SK-N-SH (cell line): ENCODE data around the gene ZNRF4. TPM values are rescaled to one million over a fixed set of nuclear protein-coding genes. Genes with fewer than 3 reads are reported as not detected.

Experiments
- CTCF ChIA-PET: fragments of 300-600, 350-600 bp; formaldehyde crosslinking; extraction: SDS; loops from one replicate; lab custom pipeline; 2021; lab: Yijun Ruan, JAX
- POLR2A ChIA-PET: fragments of 350-600 bp; sonication (Branson Sonifier 250); formaldehyde crosslinking; extraction: SDS; loops from one replicate; lab custom pipeline; 2020; ENCODE audit warnings: antibody characterized with exemption, inconsistent platforms; lab: Yijun Ruan, JAX
- DNase-seq: peaks from one replicate; pipeline ENCODE4 v3.0.0; 2012
- H2AFZ ChIP-seq: fragments of 200-600 bp; sonication (generic); 2 replicates; pipeline ENCODE4 v1.8.1; 2016; ENCODE audit warnings: antibody characterized with exemption, mild to moderate bottlenecking, low read depth
- H3F3A ChIP-seq: fragments of 200-600 bp; sonication (generic); replicated peaks from 2 replicates; pipeline ENCODE3; 2016; ENCODE audit warnings: antibody characterized with exemption, mild to moderate bottlenecking; ENCODE audit not compliant: insufficient read depth
- H3K27ac ChIP-seq, 2 experiments: fragments of 200-500 bp in 1 of 2; fragments of 200-600 bp in 1 of 2; sonication (Bioruptor generic) in 1 of 2; sonication (generic), shearing (Covaris generic) in 1 of 2; 2 replicates each; pipeline versions ENCODE4 v1.5.1 to v1.6.1; 2014 to 2016; ENCODE audit warnings: low read depth in 2 of 2, inconsistent platforms in 1 of 2, low read length in 1 of 2, mild to moderate bottlenecking in 1 of 2, mixed read lengths in 1 of 2
- H3K27me3 ChIP-seq: fragments of 200-600 bp; sonication (generic), shearing (Covaris generic); 2 replicates; pipeline ENCODE4 v1.6.1; 2016; ENCODE audit warnings: mixed run types; ENCODE audit not compliant: insufficient read depth
- H3K36me3 ChIP-seq, 2 experiments: fragments of 200-500 bp in 1 of 2; fragments of 200-600 bp in 1 of 2; sonication (Bioruptor generic) in 1 of 2; sonication (generic) in 1 of 2; replicated peaks in 1 of 2; 2 replicates each; pipeline versions ENCODE3 to v1.5.1; 2014 to 2016; ENCODE audit warnings: low read length in 1 of 2, mild to moderate bottlenecking in 1 of 2; ENCODE audit not compliant: insufficient read depth in 2 of 2, control insufficient read depth in 1 of 2
- H3K4me1 ChIP-seq, 2 experiments: fragments of 200-500 bp in 1 of 2; fragments of 200-600 bp in 1 of 2; sonication (Bioruptor generic) in 1 of 2; sonication (generic), shearing (Covaris generic) in 1 of 2; 2 replicates each; pipeline versions ENCODE4 v1.5.1 to v1.6.1; 2014 to 2016; ENCODE audit warnings: low read depth in 1 of 2, low read length in 1 of 2, mixed run types in 1 of 2; ENCODE audit not compliant: insufficient read depth in 2 of 2, control insufficient read depth in 1 of 2
- H3K4me2 ChIP-seq: fragments of 200-600 bp; sonication (generic), shearing (Covaris generic); 2 replicates; pipeline ENCODE4 v1.6.1; 2017; ENCODE audit warnings: mixed run types
- H3K4me3 ChIP-seq, 2 experiments: fragments of 200-500 bp in 1 of 2; fragments of 200-600 bp in 1 of 2; sonication (Bioruptor generic) in 1 of 2; sonication (generic), shearing (Covaris generic) in 1 of 2; 2 replicates each; pipeline versions ENCODE4 v1.5.1 to v1.8.1; 2014 to 2016; ENCODE audit warnings: low read depth in 2 of 2, inconsistent platforms in 1 of 2, low read length in 1 of 2, mild to moderate bottlenecking in 1 of 2, mixed read lengths in 1 of 2, moderate library complexity in 1 of 2
- H3K79me2 ChIP-seq: fragments of 200-600 bp; sonication (generic); 2 replicates; pipeline ENCODE4 v1.8.1; 2017; ENCODE audit warnings: mild to moderate bottlenecking; ENCODE audit not compliant: insufficient read depth
- H3K9ac ChIP-seq: fragments of 200-600 bp; sonication (generic); 2 replicates; pipeline ENCODE4 v1.6.1; 2017; ENCODE audit warnings: mixed run types
- H3K9me2 ChIP-seq: fragments of 200-600 bp; sonication (generic); 2 replicates; pipeline ENCODE4 v1.6.1; 2017; ENCODE audit warnings: mixed run types
- H3K9me3 ChIP-seq: fragments of 200-600 bp; sonication (generic); 2 replicates; pipeline ENCODE4 v1.6.1; 2017; ENCODE audit warnings: mixed run types, mild to moderate bottlenecking, moderate library complexity
- H4K20me1 ChIP-seq: fragments of 200-600 bp; sonication (generic); 2 replicates; pipeline ENCODE4 v1.6.1; 2017; ENCODE audit warnings: mild to moderate bottlenecking, mixed run types; ENCODE audit not compliant: insufficient read depth
- CHD2 ChIP-seq: fragments of 150-350 bp; IDR thresholded peaks from 2 replicates; pipeline ENCODE4 v1.6.1; 2018; ENCODE audit warnings: low read length; ENCODE audit not compliant: partially characterized antibody
- EZH2phosphoT487 ChIP-seq: fragments of 200-600 bp; sonication (generic); IDR thresholded peaks from 2 replicates; pipeline ENCODE4 v1.6.1; 2017; ENCODE audit warnings: low read depth, mixed run types, mild to moderate bottlenecking, antibody characterized with exemption, moderate library complexity, borderline replicate concordance
- FOSL2 ChIP-seq: IDR thresholded peaks from 2 replicates; pipeline ENCODE4 v1.4.0; 2012; ENCODE audit warnings: low read depth, mild to moderate bottlenecking, moderate library complexity, borderline replicate concordance
- FOXJ3 ChIP-seq: sonication (generic); formaldehyde crosslinking; IDR thresholded peaks from 2 replicates; pipeline ENCODE4 v1.5.1; 2020; ENCODE audit warnings: mild to moderate bottlenecking, missing genetic modification reagents
- GABPA ChIP-seq: IDR thresholded peaks from 2 replicates; pipeline ENCODE4 v1.4.0; 2012; ENCODE audit warnings: low read depth, mild to moderate bottlenecking
- MAX ChIP-seq: IDR thresholded peaks from 2 replicates; pipeline ENCODE4 v1.4.0; 2012; ENCODE audit warnings: low read depth
- NFIC ChIP-seq: IDR thresholded peaks from 2 replicates; pipeline ENCODE4 v1.4.0; 2012; ENCODE audit warnings: borderline replicate concordance
- PBX3 ChIP-seq: IDR thresholded peaks from 2 replicates; pipeline ENCODE4; 2012
- REST ChIP-seq: IDR thresholded peaks from 2 replicates; pipeline ENCODE4 v1.6.1; 2012; ENCODE audit warnings: mild to moderate bottlenecking, low read depth, low read length, moderate library complexity
- RXRA ChIP-seq: IDR thresholded peaks from 2 replicates; pipeline ENCODE4 v1.4.0; 2012; ENCODE audit warnings: low read depth, mild to moderate bottlenecking, borderline replicate concordance
- SMC3 ChIP-seq: IDR thresholded peaks from 2 replicates; pipeline ENCODE4 v1.6.1; 2012; ENCODE audit warnings: low read depth, low read length, improper control_type of control experiment
- USF1 ChIP-seq: IDR thresholded peaks from 2 replicates; pipeline ENCODE4 v1.4.0; 2012; ENCODE audit warnings: low read depth, borderline replicate concordance
- USF2 ChIP-seq: fragments of 150-350 bp; IDR thresholded peaks from 2 replicates; pipeline ENCODE4 v1.6.1; 2017; ENCODE audit warnings: antibody characterized with exemption, low read length, low read depth, borderline replicate concordance
- WGBS: methylation state at CpG from one replicate; pipeline ENCODE4 v1.1.6; 2017; ENCODE audit warnings: low lambda C conversion rate; 5-methylcytosine and 5-hydroxymethylcytosine counted together
- polyA plus RNA-seq, 3 experiments: library from polyadenylated mRNA; depleted of rRNA; stranded (reverse); fragments of >200 nt; gene quantifications; 2 replicates each; pipeline ENCODE4 v1.2.3, GENCODE V29; 2012

The ZNRF4 gene
- polyA plus RNA-seq, 1 of the 3 experiments (the other 2 are of a cell fraction): not detected

GRCh38 chr19:5407356-5407755, 47.9 kb upstream of the ZNRF4 start:
- H3K27ac ChIP-seq: no peak overlapping the region
- H4K20me1 ChIP-seq: no peaks in the 10 kb centered on the region
- no peaks in the 10 kb centered on the region for H3K27me3 ChIP-seq
- WGBS: 12% methylated on average over 4 of the region's 4 CpGs
- H3F3A ChIP-seq: no peaks in the 10 kb centered on the region
- no peaks in the 10 kb centered on the region for H3K4me1 ChIP-seq
- no peaks in the 10 kb centered on the region for H3K79me2 ChIP-seq
- no peak overlapping the region for H3K4me2 ChIP-seq
- ChIA-PET POLR2A (no interaction called here), CTCF (no interaction called here)
- H3K9me2 ChIP-seq: no peaks in the 10 kb centered on the region
- H3K9me3 ChIP-seq: no peaks in the 10 kb centered on the region
- TF ChIP-seq USF1: peak; percentile 82; the same call in 1 of the 2 replicates
- no peak for TF ChIP-seq USF2
- no peak overlapping the region for H3K9ac ChIP-seq
- H2AFZ ChIP-seq: no peak overlapping the region
- H3K4me3 ChIP-seq: no peak overlapping the region
- peak; percentile 69 for DNase-seq
- no peaks in the 10 kb centered on the region for H3K36me3 ChIP-seq

GRCh38 chr19:5417495-5418436, 37.5 kb upstream of the ZNRF4 start:
- ChIA-PET CTCF (no interaction called here), POLR2A (no interaction called here)
- Histone ChIP-seq H3K4me3 (no peak overlapping the region), H3K27me3 (peaks cover 18% of the 10 kb centered on the region), H3K36me3 (no peaks in the 10 kb centered on the region), H3K9me2 (no peaks in the 10 kb centered on the region), H3K4me1 (no peaks in the 10 kb centered on the region), H3K9ac (no peak overlapping the region), H4K20me1 (no peaks in the 10 kb centered on the region), H2AFZ (no peak overlapping the region), H3K79me2 (no peaks in the 10 kb centered on the region), H3K27ac (no peak overlapping the region), H3K4me2 (no peak overlapping the region), H3K9me3 (no peaks in the 10 kb centered on the region), H3F3A (no peaks in the 10 kb centered on the region)
- no peak for TF ChIP-seq FOSL2
- TF ChIP-seq GABPA: no peak
- TF ChIP-seq NFIC: no peak
- TF ChIP-seq USF1: no peak
- no peak for TF ChIP-seq CHD2
- TF ChIP-seq USF2: no peak
- no peak for TF ChIP-seq RXRA
- TF ChIP-seq PBX3: no peak
- TF ChIP-seq MAX: no peak
- TF ChIP-seq REST: no peak
- no peak for TF ChIP-seq EZH2phosphoT487
- TF ChIP-seq FOXJ3: no peak
- no peak for TF ChIP-seq SMC3
- DNase-seq: no peak
- 48% methylated on average over 27 of the region's 29 CpGs for WGBS
